ENCODE measurements around the gene PGM5. TPM values are rescaled to one million over a fixed set of nuclear protein-coding genes. Genes with fewer than 3 reads are reported as not detected.

PGM5 gene
- total and polyA plus RNA-seq, 2 of the 4 experiments (the other 2 are of a cell fraction), result 8.3 to 14.7 TPM

- no peak overlapping the region for H4K8ac ChIP-seq (ENCODE audit: low read depth in 2 of 2, low read length in 2 of 2)
- no peak overlapping the region for H4K5ac ChIP-seq (ENCODE audit: low read depth, low read length)
- no peak overlapping the region for H4K91ac ChIP-seq (ENCODE audit: insufficient read depth, low read depth, low read length)
- POLR2A ChIA-PET (ENCODE audit: unreplicated experiment), result no interaction called here
- no peak overlapping the region for H3K56ac ChIP-seq (ENCODE audit: extremely low read depth, insufficient read depth, low read length)
- no peak overlapping the region for H3K9ac ChIP-seq (ENCODE audit: low read depth, low read length)
- H3K23ac ChIP-seq (ENCODE audit: low read depth, low read length), result no peak overlapping the region
- no peaks in the 10 kb centered on the region for H3K36me3 ChIP-seq (ENCODE audit: control insufficient read depth, insufficient read depth, low read length)
- no peak overlapping the region for H2AK5ac ChIP-seq (ENCODE audit: low read depth, low read length)
- no peaks in the 10 kb centered on the region for H4K20me1 ChIP-seq (ENCODE audit: insufficient read depth, low read length)
- no peak for TF ChIP-seq SMC3 (IDR thresholded peaks at IDR 0.05; ENCODE audit: low read depth, low read length)
- no peak for TF ChIP-seq RFX5 (IDR thresholded peaks at IDR 0.05; ENCODE audit: low read depth, low read length)
- TF ChIP-seq CTCF (conservative IDR thresholded peaks at IDR 0.05; ENCODE audit: low read depth, low read length), result no peak
- no peak for TF ChIP-seq CHD1 (IDR thresholded peaks at IDR 0.05; ENCODE audit: low read depth, low read length)
- no peak for TF ChIP-seq NFE2L2 (IDR thresholded peaks at IDR 0.05; ENCODE audit: low read depth, low read length)
- no peak for TF ChIP-seq FOS (IDR thresholded peaks at IDR 0.05; ENCODE audit: low read depth, low read length)
- no peak for TF ChIP-seq MXI1 (IDR thresholded peaks at IDR 0.05; ENCODE audit: borderline replicate concordance, low read depth, low read length)
- TF ChIP-seq MAFK (IDR thresholded peaks at IDR 0.05; ENCODE audit: low read depth, low read length), result no peak
- no peak for TF ChIP-seq ELK1 (IDR thresholded peaks at IDR 0.05; ENCODE audit: borderline replicate concordance, low read depth, low read length)
- TF ChIP-seq MAZ (IDR thresholded peaks at IDR 0.05; ENCODE audit: borderline replicate concordance, low read depth, low read length), result no peak
- no peak for TF ChIP-seq CEBPB (IDR thresholded peaks at IDR 0.05; ENCODE audit: low read depth, low read length)
- TF ChIP-seq, protein P1, sequence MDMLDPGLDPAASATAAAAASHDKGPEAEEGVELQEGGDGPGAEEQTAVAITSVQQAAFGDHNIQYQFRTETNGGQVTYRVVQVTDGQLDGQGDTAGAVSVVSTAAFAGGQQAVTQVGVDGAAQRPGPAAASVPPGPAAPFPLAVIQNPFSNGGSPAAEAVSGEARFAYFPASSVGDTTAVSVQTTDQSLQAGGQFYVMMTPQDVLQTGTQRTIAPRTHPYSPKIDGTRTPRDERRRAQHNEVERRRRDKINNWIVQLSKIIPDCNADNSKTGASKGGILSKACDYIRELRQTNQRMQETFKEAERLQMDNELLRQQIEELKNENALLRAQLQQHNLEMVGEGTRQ (IDR thresholded peaks at IDR 0.05; ENCODE audit: low read depth, low read length), result no peak
- no peak for TF ChIP-seq RCOR1 (IDR thresholded peaks at IDR 0.05; ENCODE audit: insufficient replicate concordance, low read length)
- no peak overlapping the region for H2BK5ac ChIP-seq (ENCODE audit: low read depth, low read length, poor library complexity, severe bottlenecking)
- no peak overlapping the region for H3K27ac ChIP-seq (ENCODE audit: insufficient read depth, low read length)
- no peak overlapping the region for H3K4me2 ChIP-seq (ENCODE audit: low read depth, low read length)
- no peaks in the 10 kb centered on the region for H3K79me1 ChIP-seq (ENCODE audit: low read depth in 1 of 2, low read length in 2 of 2)
- H3K14ac ChIP-seq (replicated peaks; ENCODE audit: low read depth, low read length), result no peak overlapping the region
- no peaks in the 10 kb centered on the region for H3K9me1 ChIP-seq (ENCODE audit: insufficient read depth, low read length)
- H3K4me1 ChIP-seq (ENCODE audit: control insufficient read depth, insufficient read depth, low read length), result no peaks in the 10 kb centered on the region
- H3K27me3 ChIP-seq (ENCODE audit: control insufficient read depth, insufficient read depth, low read length), result peaks cover 5% of the 10 kb centered on the region
- H3K4ac ChIP-seq (ENCODE audit: low read depth, low read length), result no peak overlapping the region
- WGBS, 2 experiments (ENCODE audit: extremely low coverage in 2 of 2, insufficient read length in 1 of 2), result 100% methylated on average over 1 of the region's 6 CpGs; no CpG with 5 or more reads in 1 of the 2 experiments
- no peak overlapping the region for H3K4me3 ChIP-seq (ENCODE audit: insufficient read depth, low read depth, low read length)
- H2AK9ac ChIP-seq (replicated peaks; ENCODE audit: low read depth, low read length, poor library complexity), result no peak overlapping the region
- H2AFZ ChIP-seq (replicated peaks; ENCODE audit: low read length, poor library complexity), result no peak overlapping the region
- in situ Hi-C loops (cut with MboI; ENCODE audit: low sequenced_read_pairs), result no loop called here
- CTCF ChIA-PET, result no interaction called here
- no peak overlapping the region for H3K18ac ChIP-seq (ENCODE audit: low read depth, low read length)
- dilution Hi-C loops (cut with HindIII; ENCODE audit: low sequenced_read_pairs, unreplicated experiment), result no loop called here
- DNase-seq (no peak), ATAC-seq (ENCODE audit: low read depth) (no peak)
- intact Hi-C loops (cut with micrococcal nuclease), result no loop called here
- no peaks in the 10 kb centered on the region for H3K9me3 ChIP-seq (ENCODE audit: control insufficient read depth, insufficient read depth, low read length)
- no TSS peak for BruUV-seq (replicated peaks)
- H2BK120ac ChIP-seq (ENCODE audit: low read depth, low read length), result no peak overlapping the region
- no peak overlapping the region for H2BK15ac ChIP-seq (ENCODE audit: low read depth, low read length)
- H2BK20ac ChIP-seq (ENCODE audit: low read depth, low read length), result no peak overlapping the region
Measured at GRCh38 chr9:68546596-68547390, 190.4 kb downstream of the PGM5 start.
